Activated T-cell treated with anti-CD3 and anti-CD28 coated beads for 1 hour (primary cell): Measurements from ENCODE around the gene GABPB1.
"Not testable (repeated sequence)": the region's sequence is repeated elsewhere in the genome, so short reads cannot be mapped to it uniquely, and the experiment has no call there.

Experiments used
- DNase-seq: peaks from one replicate; pipeline ENCODE4 v3.0.0-alpha.2; 2020; ENCODE audit warnings: low read depth

The GABPB1 gene

DNA sequence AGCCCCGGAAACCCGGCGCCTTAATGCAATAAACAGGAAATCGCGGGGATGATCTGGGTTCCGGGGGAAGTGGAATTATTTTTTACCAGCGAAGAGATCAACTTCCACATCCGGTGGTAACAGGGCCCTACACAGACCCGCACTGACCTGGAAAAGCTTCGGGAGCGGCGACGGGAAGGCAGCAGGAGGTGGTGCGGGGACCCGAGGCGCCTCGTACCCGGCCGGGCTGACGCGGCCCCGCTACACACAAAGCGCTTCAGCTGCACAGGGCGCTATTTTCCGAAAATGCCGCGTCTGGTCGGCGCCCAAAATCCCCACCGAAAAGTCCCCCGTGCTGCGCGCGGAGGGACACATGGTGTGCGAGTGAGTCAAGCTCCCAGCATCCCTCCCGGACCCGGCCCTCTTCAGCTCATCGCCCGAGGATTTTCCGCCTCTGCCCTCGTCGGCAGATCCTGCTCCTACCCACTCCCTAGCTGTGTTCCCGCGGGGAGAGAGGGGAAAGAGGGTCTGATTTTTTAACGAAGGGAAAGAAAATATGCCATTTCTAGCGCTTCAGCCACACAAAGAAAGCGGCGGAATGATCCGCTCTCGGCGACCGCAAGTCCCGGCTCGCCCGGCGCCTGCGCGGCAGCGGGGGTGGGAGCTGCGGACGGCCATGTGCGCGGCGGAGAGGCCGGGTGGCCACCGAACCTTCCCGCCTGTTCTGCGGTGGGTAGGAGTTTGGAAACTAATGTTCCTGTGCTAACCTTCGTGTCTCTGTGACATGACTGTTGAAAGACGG lies at the start of gene GABPB1:
GABPB1 (minus strand) TSS at position 361 of the 781 bp plus-strand sequence. CDS start 45,400 bp downstream, outside the sequence.
- DNase-seq, result peak; percentile 74

- not testable (repeated sequence) for DNase-seq
Measured at GRCh38 chr15:50391561-50391960, 36.6 kb upstream of the GABPB1 start.

GRCh38 chr15:50390554-50391264 lies 35.7 kb upstream of the GABPB1 start:
- no peak for DNase-seq

GRCh38 chr15:50382408-50382807 lies 27.4 kb upstream of the GABPB1 start:
- not testable (repeated sequence) for DNase-seq

GRCh38 chr15:50381438-50381837 lies 26.4 kb upstream of the GABPB1 start:
- no peak for DNase-seq

- no peak for DNase-seq
Measured at GRCh38 chr15:50380089-50380488, 25.1 kb upstream of the GABPB1 start.

DNA sequence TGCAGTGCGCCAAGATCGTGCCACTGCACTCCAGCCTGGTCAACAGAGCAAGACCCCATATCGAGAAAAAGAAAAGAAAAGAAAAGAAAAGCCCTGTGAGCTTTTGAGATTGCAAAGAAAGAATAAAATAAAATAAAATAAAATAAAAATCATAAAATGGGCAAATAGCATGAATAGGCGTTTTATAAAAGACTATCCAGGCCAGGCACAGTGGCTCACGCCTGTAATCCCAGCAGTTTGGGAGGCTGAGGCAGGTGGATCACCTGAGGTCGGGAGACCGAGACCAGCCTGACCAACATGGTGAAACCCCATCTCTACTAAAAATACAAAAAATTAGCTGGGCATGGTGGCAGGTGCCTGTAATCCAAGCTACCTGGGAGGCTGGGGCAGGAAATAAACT lies 24.4 kb upstream of the GABPB1 start:
- DNase-seq, result not testable (repeated sequence)

GRCh38 chr15:50378776-50379175 lies 23.8 kb upstream of the GABPB1 start:
- DNase-seq, result no peak

DNA sequence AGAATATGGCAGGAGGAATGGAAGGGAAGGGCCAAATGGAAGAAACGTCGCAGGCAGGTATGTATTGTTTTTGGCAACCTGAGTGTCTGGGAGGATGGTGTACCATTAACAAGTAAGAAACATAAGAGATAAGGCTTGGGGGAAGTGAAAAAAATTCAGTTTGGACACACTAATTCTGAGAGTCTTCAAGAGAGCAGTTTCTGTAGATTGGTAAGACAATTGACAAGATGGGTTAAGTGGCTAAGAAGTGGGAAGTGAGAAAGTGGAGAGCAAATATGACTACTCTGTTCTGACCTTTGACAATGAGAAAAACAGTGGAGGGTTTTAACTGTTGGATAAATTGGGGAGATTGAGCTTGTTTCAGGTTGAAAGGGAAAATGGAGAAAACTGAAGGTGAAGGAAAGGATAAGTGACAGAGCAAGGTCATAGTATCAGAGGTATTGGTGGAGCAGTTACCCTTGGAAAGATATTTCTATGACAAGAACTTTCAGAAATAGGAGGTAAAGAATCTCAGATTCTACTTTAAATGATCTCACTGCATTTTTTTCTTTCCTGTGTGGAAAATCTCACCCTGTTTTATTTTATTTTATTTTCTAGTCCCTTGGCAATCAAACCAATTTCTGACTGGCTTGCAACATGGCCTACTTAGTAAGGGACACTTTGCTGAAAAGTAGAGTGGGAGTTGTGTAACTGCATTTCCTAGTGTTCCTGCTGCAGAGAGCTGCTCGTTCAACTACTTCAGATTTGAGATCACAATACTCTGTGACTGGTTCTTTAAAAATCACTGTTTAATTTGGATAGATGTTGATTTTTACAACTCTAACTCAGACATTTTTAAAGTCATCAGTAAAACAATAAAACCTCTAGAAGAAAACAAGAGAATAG lies 23.1 kb upstream of the GABPB1 start:
- no peak for DNase-seq

DNA sequence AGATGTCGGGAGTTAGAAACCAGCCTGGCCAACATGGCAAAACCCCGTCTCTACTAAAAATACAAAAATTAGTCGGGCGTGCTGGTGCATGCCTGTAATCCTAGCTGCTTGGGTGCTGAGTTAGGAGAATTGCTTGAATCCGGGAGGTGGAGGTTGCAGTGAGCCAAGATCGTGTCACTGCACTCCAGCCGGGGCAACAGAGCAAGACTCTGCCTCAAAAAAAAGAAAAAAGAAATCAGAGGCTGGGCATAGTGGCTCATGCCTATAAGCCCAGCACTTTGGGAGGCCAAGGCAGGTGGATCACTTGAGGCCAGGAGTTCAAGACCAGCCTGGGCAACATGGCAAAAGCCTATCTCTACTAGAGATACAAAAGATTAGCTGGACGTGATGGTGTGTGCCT lies 14.6 kb upstream of the GABPB1 start:
- not testable (repeated sequence) for DNase-seq

DNA sequence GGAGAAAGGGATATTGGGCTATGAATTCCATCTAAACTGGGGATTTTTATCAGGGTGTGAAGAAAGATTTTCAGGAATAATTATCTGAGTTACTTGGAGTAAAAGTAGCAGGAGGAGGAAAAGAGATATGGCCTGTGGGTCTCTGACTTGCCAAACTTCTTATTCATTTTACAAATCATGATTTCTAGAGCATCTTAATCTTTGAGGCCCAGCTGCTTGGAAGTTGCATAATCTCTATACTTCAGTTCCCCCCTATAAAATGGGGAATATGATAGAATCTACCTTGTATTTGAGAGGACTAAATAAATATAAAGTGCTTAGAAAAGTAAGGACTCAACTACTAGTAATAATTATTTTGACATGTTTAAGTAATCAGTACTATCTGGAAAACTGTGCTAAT lies 11.0 kb upstream of the GABPB1 start:
- DNase-seq, result no peak

GRCh38 chr15:50365570-50365969 lies 10.6 kb upstream of the GABPB1 start:
- DNase-seq, result no peak

DNA sequence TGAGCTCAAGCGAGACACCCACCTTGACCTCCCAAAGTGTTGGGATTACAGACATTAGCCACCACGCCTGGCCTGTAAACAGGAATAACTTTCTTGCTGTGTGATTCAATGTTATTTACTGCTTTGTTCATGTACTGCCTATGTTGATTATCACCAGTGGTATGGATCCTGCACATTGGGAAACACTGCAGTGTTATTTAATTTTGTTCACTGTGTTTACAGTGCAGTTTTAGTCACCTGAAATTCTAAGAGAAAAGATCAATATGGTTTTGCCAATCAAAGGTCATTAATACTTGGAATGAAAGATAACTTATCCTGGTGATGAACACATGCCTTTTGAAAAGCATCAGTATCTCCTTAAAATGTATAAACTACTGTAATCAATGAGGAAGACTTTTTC lies 8.6 kb upstream of the GABPB1 start:
- DNase-seq, result no peak

DNA sequence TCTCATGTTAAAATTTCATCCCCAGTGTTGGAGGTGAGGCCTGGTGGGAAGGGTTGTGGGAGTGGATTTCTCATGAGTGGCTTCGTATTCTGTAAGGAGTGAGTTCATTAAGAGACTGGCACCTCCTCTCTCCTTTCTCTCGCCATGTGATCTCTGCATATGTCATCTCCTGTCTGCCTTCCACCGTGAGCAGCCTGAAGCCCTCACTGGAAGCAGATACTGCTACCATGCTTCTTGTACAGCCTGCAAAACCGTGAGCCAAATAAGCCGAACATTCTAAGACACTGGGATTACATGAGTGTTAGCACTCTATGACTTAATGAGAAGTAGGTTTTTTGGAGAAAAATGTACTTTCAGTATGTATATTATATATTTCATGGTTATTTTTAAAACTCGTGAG lies 6.8 kb upstream of the GABPB1 start:
- DNase-seq, result no peak

GRCh38 chr15:50358845-50359244 lies 3.8 kb upstream of the GABPB1 start:
- DNase-seq, result no peak

GRCh38 chr15:50355980-50356379 lies 982 bp upstream of the GABPB1 start:
- no peak for DNase-seq

DNA sequence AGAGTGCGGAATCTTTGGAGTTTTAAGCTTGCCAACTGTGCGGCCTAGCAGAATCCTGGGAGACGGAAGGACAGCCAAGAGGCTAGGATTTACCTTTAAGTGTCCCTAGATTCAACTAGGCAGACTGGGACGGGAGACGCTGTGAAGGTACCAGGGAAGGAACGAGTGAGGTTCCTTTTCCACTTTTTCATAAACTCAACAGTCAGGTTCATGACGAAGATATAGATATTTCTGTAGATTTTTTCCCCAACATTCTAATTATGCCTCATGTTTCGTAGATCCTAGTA lies 564 bp upstream of the GABPB1 start:
- DNase-seq, result no peak

DNA sequence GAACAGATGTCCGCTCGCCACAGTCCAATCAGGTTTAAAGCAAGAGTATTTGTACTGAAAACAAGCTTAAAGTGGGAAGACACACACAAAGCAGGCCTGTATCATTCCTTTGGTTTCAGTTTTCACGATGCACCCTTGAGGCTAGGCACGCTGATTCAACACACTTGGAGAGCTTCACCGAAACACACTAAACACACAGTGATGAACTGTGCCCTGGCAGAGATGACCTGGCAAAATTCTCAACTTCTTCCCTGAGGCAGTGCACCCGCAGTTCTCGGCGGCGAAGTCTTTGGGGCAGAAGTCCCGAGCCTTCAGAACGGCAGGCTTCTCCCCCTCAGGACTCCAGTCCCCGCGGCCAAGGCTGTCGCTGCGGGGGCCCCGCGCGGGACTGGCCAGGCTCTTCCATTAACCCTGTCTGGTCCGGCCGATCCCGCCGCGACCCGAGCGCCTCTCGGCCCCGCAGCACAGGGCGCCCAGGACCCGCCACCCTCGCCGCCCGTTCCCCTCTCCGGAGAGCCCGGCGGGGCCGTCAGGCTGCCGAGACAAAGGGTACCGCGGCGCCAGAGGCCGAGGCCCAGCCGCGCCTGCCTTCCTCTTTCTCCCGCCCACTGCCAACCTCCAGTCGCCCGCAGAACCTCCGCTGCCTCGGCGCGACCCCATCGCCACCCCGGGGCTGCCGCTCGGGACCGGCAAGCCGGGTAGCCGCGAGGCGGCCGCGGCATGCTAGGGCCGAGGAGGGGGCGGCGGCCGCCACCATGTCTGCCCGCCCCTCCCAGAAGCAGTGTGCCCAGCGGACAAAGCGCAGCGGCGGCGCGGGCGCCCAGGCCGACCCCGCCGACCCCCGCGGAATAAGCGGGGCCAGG lies 792 bp downstream of the GABPB1 start:
- peak; percentile 29 for DNase-seq

GRCh38 chr15:50353251-50353974 lies 1.6 kb downstream of the GABPB1 start:
- DNase-seq, result no peak

- no peak for DNase-seq
Measured at GRCh38 chr15:50350621-50351020, 4.4 kb downstream of the GABPB1 start.

- DNase-seq, result no peak
Measured at GRCh38 chr15:50345298-50345697, 9.7 kb downstream of the GABPB1 start.
